ENCODE results near the gene ANAPC1.

The ANAPC1 gene

DNA sequence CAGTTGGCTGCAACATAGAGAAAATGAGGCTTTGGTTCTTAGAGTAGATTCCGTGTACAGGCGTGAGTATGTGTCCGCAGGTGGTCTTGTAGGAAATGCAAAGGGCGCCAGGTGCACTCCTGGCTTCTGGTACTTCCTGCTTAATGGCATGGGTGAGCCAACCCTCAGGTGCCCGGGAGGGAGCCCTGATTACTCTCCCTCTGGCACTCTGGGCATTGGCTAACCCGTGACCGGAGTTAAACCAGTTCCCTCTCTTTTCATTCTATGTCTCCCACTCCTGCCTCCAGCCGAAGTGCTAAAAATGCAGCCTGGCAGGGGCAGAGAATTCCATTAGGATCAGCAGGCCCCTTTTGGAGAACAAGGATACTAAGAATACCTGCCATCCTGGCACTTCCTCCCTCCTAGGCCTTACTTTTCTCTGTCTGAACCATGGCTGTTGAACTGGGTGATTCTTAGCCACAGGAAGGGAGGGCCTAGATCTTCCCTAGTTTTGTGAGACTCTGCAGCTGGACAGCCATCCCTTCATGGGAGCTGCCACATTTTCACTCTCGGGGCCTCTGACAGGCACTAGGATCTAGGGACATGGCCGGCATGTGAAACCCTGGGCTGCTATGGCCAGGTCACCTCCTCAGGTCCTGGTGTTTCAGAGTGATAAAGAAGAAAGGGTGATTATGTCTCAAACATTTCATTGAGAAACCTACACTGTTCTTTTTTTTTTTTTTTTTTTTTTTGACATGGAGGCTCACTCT, 20.9 kb upstream of the ANAPC1 start:
- POLR2A ChIA-PET: no interaction called here
- Histone ChIP-seq H3K36me3 (ENCODE audit: control insufficient read depth in 2 of 2, insufficient read depth in 1 of 2, low read length in 2 of 2) (no peaks in the 10 kb centered on the region), H3K27ac (ENCODE audit: extremely low read depth, low read depth, low read length) (no peak overlapping the region), H3K4me1 (ENCODE audit: control insufficient read depth, insufficient read depth, low read length) (peaks cover 15% of the 10 kb centered on the region), H3K9me3 (ENCODE audit: control insufficient read depth, insufficient read depth, low read depth, low read length) (no peaks in the 10 kb centered on the region), H3K4me3 (ENCODE audit: low read depth, low read length) (no peak overlapping the region)
- CTCF ChIA-PET: no interaction called here
- TF ChIP-seq ZNF777 (tag by site-specific recombination; IDR thresholded peaks at IDR 0.05; ENCODE audit: borderline replicate concordance) (no peak), ZNF324 (tag by site-specific recombination; IDR thresholded peaks at IDR 0.05) (no peak), IKZF3 (tag by site-specific recombination; IDR thresholded peaks at IDR 0.05) (no peak), PRDM1 (tag by site-specific recombination; IDR thresholded peaks at IDR 0.05) (no peak), ZNF654 (tag by site-specific recombination; IDR thresholded peaks at IDR 0.05; ENCODE audit: low read depth) (no peak), ZFHX2 (tag by site-specific recombination; conservative IDR thresholded peaks at IDR 0.05) (no peak), MEIS1 (CRISPR knock-in tag; IDR thresholded peaks at IDR 0.05; ENCODE audit: borderline replicate concordance) (no peak), ZBTB11 (tag by site-specific recombination; conservative IDR thresholded peaks at IDR 0.05; ENCODE audit: low read depth) (no peak), ZNF571 (tag by site-specific recombination; IDR thresholded peaks at IDR 0.05) (no peak), ZNF24 (tag by site-specific recombination; IDR thresholded peaks at IDR 0.05) (no peak), ZNF202 (tag by site-specific recombination; IDR thresholded peaks at IDR 0.05; ENCODE audit: borderline replicate concordance) (no peak), ZNF16 (tag by site-specific recombination; IDR thresholded peaks at IDR 0.05; ENCODE audit: low read depth) (no peak), ZNF501 (tag by site-specific recombination; IDR thresholded peaks at IDR 0.05) (no peak), GFI1B (tag by site-specific recombination; IDR thresholded peaks at IDR 0.05) (no peak)

- TF ChIP-seq ZNF585B (tag by site-specific recombination; IDR thresholded peaks at IDR 0.05): no peak
- Histone ChIP-seq H3K4me3 (ENCODE audit: low read depth, low read length) (no peak overlapping the region), H3K36me3 (ENCODE audit: control insufficient read depth in 2 of 2, insufficient read depth in 1 of 2, low read length in 2 of 2) (no peaks in the 10 kb centered on the region), H3K4me1 (ENCODE audit: control insufficient read depth, insufficient read depth, low read length) (peaks cover 15% of the 10 kb centered on the region), H3K27ac (ENCODE audit: extremely low read depth, low read depth, low read length) (no peak overlapping the region), H3K9me3 (ENCODE audit: control insufficient read depth, insufficient read depth, low read depth, low read length) (no peaks in the 10 kb centered on the region)
- ChIA-PET POLR2A (no interaction called here), CTCF (interaction anchor here (1.1 to 1.2 kb wide), 2 partner anchors 16 to 143 kb away, joined by 4 read pairs; no protein-coding TSS in a partner anchor)
These were observed 20.0 kb upstream of the ANAPC1 start for GRCh38 chr2:111903930-111904439.

DNA sequence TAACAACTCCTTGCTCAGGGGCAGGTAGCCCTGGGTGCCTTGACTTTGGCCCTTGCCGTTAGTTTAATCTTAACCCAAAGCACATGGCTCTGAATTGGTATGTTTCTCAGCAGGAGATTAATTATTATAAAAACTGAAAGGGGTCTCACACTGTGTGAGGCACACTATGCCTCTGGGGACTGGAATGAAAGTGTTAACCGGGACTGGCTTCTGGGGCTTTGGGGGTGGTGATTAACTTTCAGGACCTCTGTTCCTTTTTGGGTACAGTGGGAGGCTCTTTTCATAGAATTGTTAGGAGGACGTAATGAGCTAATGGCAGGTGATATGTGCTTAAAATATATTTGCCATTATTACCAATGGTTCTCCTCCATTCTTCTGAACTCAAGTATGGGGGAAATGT, 19.5 kb upstream of the ANAPC1 start:
- no peak for TF ChIP-seq ZNF221 (tag by site-specific recombination; IDR thresholded peaks at IDR 0.05; ENCODE audit: borderline replicate concordance)
- CTCF ChIA-PET: interaction anchor here (1.1 to 1.2 kb wide), 2 partner anchors 16 to 144 kb away, joined by 4 read pairs; no protein-coding TSS in a partner anchor

More for the DNA sequence above, 19.5 kb upstream of the ANAPC1 start:
- no peaks in the 10 kb centered on the region for H3K36me3 ChIP-seq (ENCODE audit: control insufficient read depth in 2 of 2, insufficient read depth in 1 of 2, low read length in 2 of 2)
- no peak overlapping the region for H3K4me3 ChIP-seq (ENCODE audit: low read depth, low read length)
- H3K9me3 ChIP-seq (ENCODE audit: control insufficient read depth, insufficient read depth, low read depth, low read length): no peaks in the 10 kb centered on the region
- H3K4me1 ChIP-seq (ENCODE audit: control insufficient read depth, insufficient read depth, low read length): peaks cover 15% of the 10 kb centered on the region
- POLR2A ChIA-PET: interaction anchor here (0.9 kb wide), 1 partner anchor 8 kb away, joined by 3 read pairs; no protein-coding TSS in a partner anchor
- no peak overlapping the region for H3K27ac ChIP-seq (ENCODE audit: extremely low read depth, low read depth, low read length)

Measured in HEK293 (cell line).